ENCODE measurements around the gene ZNF580. TPM values are rescaled to one million over a fixed set of nuclear protein-coding genes. Genes with fewer than 3 reads are reported as not detected.
A peak's percentile ranks its signal among the peaks of the same experiment; 100 is the strongest.

The ZNF580 gene
- total RNA-seq, 1 donor from 2014 or later, result 2.4 TPM

- Histone ChIP-seq H3K36me3 (ENCODE audit: control insufficient read depth, insufficient read depth, low read length) (peaks cover 39% of the 10 kb centered on the region), H3K4me3 (ENCODE audit: low read depth, low read length) (no peak overlapping the region), H3K27me3 (ENCODE audit: control insufficient read depth, insufficient read depth, low read length) (no peaks in the 10 kb centered on the region)
- DNase-seq (ENCODE audit: low read depth) (no peak), FAIRE-seq (peak; percentile 100)
- no peak for TF ChIP-seq CTCF (IDR thresholded peaks at IDR 0.05; ENCODE audit: insufficient read depth, low read length, severe bottlenecking)
Observed at GRCh38 chr19:55670280-55671053, 29.7 kb downstream of the ZNF580 start.

GRCh38 chr19:55671054-55671378 lies 30.2 kb downstream of the ZNF580 start:
- no peak for TF ChIP-seq CTCF (IDR thresholded peaks at IDR 0.05; ENCODE audit: insufficient read depth, low read length, severe bottlenecking)
- FAIRE-seq, result no peak
- no peak for DNase-seq (ENCODE audit: low read depth)
- Histone ChIP-seq H3K36me3 (ENCODE audit: control insufficient read depth, insufficient read depth, low read length) (peaks cover 37% of the 10 kb centered on the region), H3K4me3 (ENCODE audit: low read depth, low read length) (no peak overlapping the region), H3K27me3 (ENCODE audit: control insufficient read depth, insufficient read depth, low read length) (no peaks in the 10 kb centered on the region)

- Histone ChIP-seq H3K27me3 (ENCODE audit: control insufficient read depth, insufficient read depth, low read length) (no peaks in the 10 kb centered on the region), H3K36me3 (ENCODE audit: control insufficient read depth, insufficient read depth, low read length) (peaks cover 29% of the 10 kb centered on the region), H3K4me3 (ENCODE audit: low read depth, low read length) (no peak overlapping the region)
- DNase-seq (ENCODE audit: low read depth) (no peak), FAIRE-seq (no peak)
- no peak for TF ChIP-seq CTCF (IDR thresholded peaks at IDR 0.05; ENCODE audit: insufficient read depth, low read length, severe bottlenecking)
Observed at GRCh38 chr19:55672418-55672817, 31.6 kb downstream of the ZNF580 start.

DNA sequence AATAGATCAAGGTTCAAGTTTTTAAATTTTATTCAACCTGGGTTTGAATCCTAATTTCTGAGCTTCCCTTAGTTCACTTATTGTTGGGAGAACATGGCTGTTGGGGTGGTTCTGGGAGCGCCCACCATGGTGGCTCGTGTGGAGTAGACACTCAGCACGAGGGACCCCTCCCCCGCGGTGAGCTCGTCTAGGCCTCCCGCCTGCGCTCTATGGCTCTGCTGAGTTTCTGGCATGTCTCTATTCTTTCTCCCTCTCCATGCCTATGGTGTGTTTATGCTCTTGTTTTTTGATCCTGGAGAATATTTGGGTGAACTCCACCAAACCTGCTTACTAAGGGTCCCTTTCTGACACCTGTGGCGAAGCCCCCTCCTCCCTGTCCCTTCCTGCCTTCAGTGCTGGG lies 32.7 kb downstream of the ZNF580 start:
- TF ChIP-seq CTCF (IDR thresholded peaks at IDR 0.05; ENCODE audit: insufficient read depth, low read length, severe bottlenecking), result no peak
- peaks cover 30% of the 10 kb centered on the region for H3K36me3 ChIP-seq (ENCODE audit: control insufficient read depth, insufficient read depth, low read length)
- no peak for FAIRE-seq
- H3K4me3 ChIP-seq (ENCODE audit: low read depth, low read length), result no peak overlapping the region
- no peak for DNase-seq (ENCODE audit: low read depth)
- H3K27me3 ChIP-seq (ENCODE audit: control insufficient read depth, insufficient read depth, low read length), result no peaks in the 10 kb centered on the region

DNA sequence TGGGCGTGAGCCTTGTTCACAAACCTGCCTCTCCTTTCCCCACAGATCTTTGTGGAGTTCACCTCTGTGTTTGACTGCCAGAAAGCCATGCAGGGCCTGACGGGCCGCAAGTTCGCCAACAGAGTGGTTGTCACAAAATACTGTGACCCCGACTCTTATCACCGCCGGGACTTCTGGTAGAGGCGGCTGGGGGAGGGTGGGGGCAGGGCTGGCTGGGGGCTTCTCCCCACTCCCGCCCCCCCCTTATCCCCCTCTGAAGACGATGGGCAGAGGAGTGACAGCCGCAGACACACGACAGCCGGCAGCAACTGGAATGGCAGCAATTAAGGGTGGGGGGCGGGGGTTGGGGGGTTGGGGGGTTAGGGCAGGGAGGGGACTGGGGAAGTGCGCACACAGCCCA lies 33.1 kb downstream of the ZNF580 start:
- TF ChIP-seq CTCF (IDR thresholded peaks at IDR 0.05; ENCODE audit: insufficient read depth, low read length, severe bottlenecking), result no peak
- no peaks in the 10 kb centered on the region for H3K27me3 ChIP-seq (ENCODE audit: control insufficient read depth, insufficient read depth, low read length)
- H3K36me3 ChIP-seq (ENCODE audit: control insufficient read depth, insufficient read depth, low read length), result peaks cover 30% of the 10 kb centered on the region
- no peak overlapping the region for H3K4me3 ChIP-seq (ENCODE audit: low read depth, low read length)
- FAIRE-seq (no peak), DNase-seq (ENCODE audit: low read depth) (no peak)

DNA sequence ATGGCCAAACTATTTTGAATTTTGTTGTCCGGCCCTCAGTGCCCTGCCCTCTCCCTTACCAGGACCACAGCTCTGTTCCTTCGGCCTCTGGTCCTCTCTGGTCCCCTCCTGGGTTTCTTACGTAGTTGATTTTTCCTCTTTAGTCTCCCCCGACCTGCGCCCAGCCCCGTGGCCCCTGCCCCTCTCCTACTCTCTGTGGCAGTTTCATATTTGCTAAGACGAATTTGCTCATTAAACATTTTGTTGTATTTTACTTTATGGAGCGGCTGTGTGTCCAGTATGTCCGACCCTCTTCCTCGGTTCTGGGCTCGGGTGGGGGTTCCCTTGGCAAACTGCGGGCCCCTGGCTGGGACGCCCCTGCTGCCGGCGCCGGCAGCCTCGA lies 33.6 kb downstream of the ZNF580 start:
- no peak for FAIRE-seq
- no peak for TF ChIP-seq CTCF (IDR thresholded peaks at IDR 0.05; ENCODE audit: insufficient read depth, low read length, severe bottlenecking)
- H3K27me3 ChIP-seq (ENCODE audit: control insufficient read depth, insufficient read depth, low read length), result no peaks in the 10 kb centered on the region
- no peak for DNase-seq (ENCODE audit: low read depth)
- peaks cover 30% of the 10 kb centered on the region for H3K36me3 ChIP-seq (ENCODE audit: control insufficient read depth, insufficient read depth, low read length)
- H3K4me3 ChIP-seq (ENCODE audit: low read depth, low read length), result peak overlapping the region; percentile 79
